OCI-LY3 (cell line): ENCODE measurements around the gene IKBKG.

Source experiments
- H2AFZ ChIP-seq: fragments of 200-600, 300-600 bp; shearing (Covaris generic); 2 replicates; pipeline ENCODE4 v1.6.0; 2014; ENCODE audit warnings: antibody characterized with exemption, low read depth, low read length
- H3K27ac ChIP-seq: fragments of 200-600, 300-600 bp; sonication (generic); 2 replicates; pipeline ENCODE4 v1.5.1; 2014; ENCODE audit warnings: mild to moderate bottlenecking, low read length, moderate library complexity, mixed read lengths
- H3K27me3 ChIP-seq: fragments of 200-600, 300-600 bp; sonication (generic); 2 replicates; pipeline ENCODE4 v1.6.1; 2014; ENCODE audit warnings: low read depth, low read length, mixed read lengths
- H3K36me3 ChIP-seq: fragments of 200-600, 300-600 bp; sonication (generic); replicated peaks from 2 replicates; pipeline ENCODE3; 2014; ENCODE audit warnings: low read depth, low read length, mixed read lengths
- H3K4me1 ChIP-seq: fragments of 300-600, 200-600 bp; sonication (generic); 2 replicates; pipeline ENCODE4 v1.6.1; 2014; ENCODE audit warnings: low read length, mixed read lengths
- H3K4me2 ChIP-seq: fragments of 200-600, 300-600 bp; sonication (generic); 2 replicates; pipeline ENCODE4 v1.6.1; 2014; ENCODE audit warnings: low read length, mixed read lengths
- H3K4me3 ChIP-seq: fragments of 300-600, 200-600 bp; sonication (generic); 2 replicates; pipeline ENCODE4 v1.5.1; 2014; ENCODE audit warnings: antibody characterized with exemption, mild to moderate bottlenecking, low read length, moderate library complexity
- H3K79me2 ChIP-seq: fragments of 300-600, 200-600 bp; shearing (Covaris generic); 2 replicates; pipeline ENCODE4 v1.6.1; 2014; ENCODE audit warnings: mild to moderate bottlenecking, low read length, mixed read lengths
- H3K9ac ChIP-seq: fragments of 300-600, 200-600 bp; shearing (Covaris generic); 2 replicates; pipeline ENCODE4 v1.6.0; 2014; ENCODE audit warnings: mild to moderate bottlenecking, low read length, moderate library complexity
- H3K9me3 ChIP-seq: fragments of 200-600, 300-600 bp; shearing (Covaris generic); 2 replicates; pipeline ENCODE4 v1.6.1; 2014; ENCODE audit warnings: low read length, mixed read lengths; ENCODE audit not compliant: insufficient read depth
- H4K20me1 ChIP-seq: fragments of 200-600, 300-600 bp; sonication (generic); 2 replicates; pipeline ENCODE4 v1.6.1; 2016; ENCODE audit warnings: low read length, mixed read lengths; ENCODE audit not compliant: insufficient read depth
- CTCF ChIP-seq: fragments of 200-600, 300-600 bp; sonication (generic); IDR thresholded peaks from 2 replicates; pipeline ENCODE4 v1.5.1; 2014; ENCODE audit warnings: antibody characterized with exemption, low read length, low read depth
- EZH2phosphoT487 ChIP-seq: fragments of 200-600 bp; shearing (Covaris generic); IDR thresholded peaks from 2 replicates; pipeline ENCODE4 v1.6.1; 2018; ENCODE audit warnings: antibody characterized with exemption, mixed run types, low read depth

IKBKG gene

DNA sequence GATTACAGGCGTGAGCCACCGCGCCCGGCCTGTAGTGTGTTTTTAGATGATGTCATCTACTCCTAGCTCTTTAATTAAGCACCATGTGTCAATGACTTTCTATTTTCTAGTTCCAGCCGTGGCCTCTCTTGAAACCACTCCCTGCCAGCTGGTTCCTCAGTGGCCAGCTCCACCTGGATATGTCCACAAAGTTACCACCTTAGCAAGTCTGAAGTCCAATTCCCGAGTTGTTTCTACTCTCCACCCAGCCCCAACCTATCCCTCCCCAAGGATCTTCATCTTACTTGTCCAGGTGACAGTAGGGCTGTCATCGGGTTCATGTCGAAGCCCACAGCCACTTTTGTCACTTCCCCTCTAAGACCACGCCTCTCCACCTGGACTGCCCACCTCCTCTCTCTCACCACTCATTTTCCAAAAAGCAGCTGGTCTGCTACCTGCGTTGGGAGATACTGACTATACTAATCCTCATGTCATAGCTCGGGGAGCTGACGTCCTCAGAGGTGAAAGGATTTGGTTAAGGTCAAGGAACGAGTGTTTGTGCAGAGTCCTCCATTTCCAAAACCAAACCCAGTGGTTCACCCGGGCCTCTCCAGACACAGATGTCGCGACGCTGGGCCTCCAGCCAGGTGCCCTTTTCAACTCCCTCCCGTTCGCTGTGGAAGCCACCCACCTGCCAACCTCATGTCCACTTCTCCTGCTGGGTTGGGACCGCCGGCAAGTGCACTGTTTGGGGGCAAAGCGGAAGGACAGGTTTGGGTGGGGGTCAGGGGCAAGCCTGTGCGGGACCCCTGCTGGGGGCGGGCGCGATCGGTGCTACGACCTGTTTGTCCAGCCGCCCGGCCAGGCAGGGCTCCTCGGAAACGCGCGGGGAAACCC, 32.1 kb upstream of the IKBKG start:
- Histone ChIP-seq H3K27me3 (no peaks in the 10 kb centered on the region), H3K36me3 (no peaks in the 10 kb centered on the region), H2AFZ (no peak overlapping the region; the same call in 1 of the 2 replicates), H3K9ac (peak overlapping the region; percentile 90), H3K4me2 (peak overlapping the region; percentile 98), H3K4me3 (peak overlapping the region; percentile 98), H3K4me1 (peaks cover 9% of the 10 kb centered on the region), H3K9me3 (no peaks in the 10 kb centered on the region), H4K20me1 (no peaks in the 10 kb centered on the region), H3K27ac (peak overlapping the region; percentile 25; the same call in 1 of the 2 replicates), H3K79me2 (peaks cover 7% of the 10 kb centered on the region; the same call in 1 of the 2 replicates)
- TF ChIP-seq CTCF, result no peak
- no peak for TF ChIP-seq EZH2phosphoT487

GRCh38 chrX:154515966-154516655, 31.3 kb upstream of the IKBKG start, which contains the start of gene FAM3A:
FAM3A (minus strand) TSS chrX:154516232; CDS start chrX:154515772, 460 bp downstream.
- Histone ChIP-seq H3K4me2 (peak within 1 kb of the TSS; percentile 98), H3K79me2 (peaks cover 7% of the 10 kb centered on the region; the same call in 1 of the 2 replicates), H3K9ac (peak within 1 kb of the TSS; percentile 90), H3K27ac (peak within 1 kb of the TSS; percentile 47; the same call in 1 of the 2 replicates), H3K9me3 (no peaks in the 10 kb centered on the region), H3K36me3 (no peaks in the 10 kb centered on the region), H4K20me1 (no peaks in the 10 kb centered on the region), H2AFZ (peak within 1 kb of the TSS; percentile 97), H3K4me1 (peaks cover 9% of the 10 kb centered on the region), H3K27me3 (no peaks in the 10 kb centered on the region), H3K4me3 (peak within 1 kb of the TSS; percentile 98)
- TF ChIP-seq CTCF (no peak), EZH2phosphoT487 (no peak)

DNA sequence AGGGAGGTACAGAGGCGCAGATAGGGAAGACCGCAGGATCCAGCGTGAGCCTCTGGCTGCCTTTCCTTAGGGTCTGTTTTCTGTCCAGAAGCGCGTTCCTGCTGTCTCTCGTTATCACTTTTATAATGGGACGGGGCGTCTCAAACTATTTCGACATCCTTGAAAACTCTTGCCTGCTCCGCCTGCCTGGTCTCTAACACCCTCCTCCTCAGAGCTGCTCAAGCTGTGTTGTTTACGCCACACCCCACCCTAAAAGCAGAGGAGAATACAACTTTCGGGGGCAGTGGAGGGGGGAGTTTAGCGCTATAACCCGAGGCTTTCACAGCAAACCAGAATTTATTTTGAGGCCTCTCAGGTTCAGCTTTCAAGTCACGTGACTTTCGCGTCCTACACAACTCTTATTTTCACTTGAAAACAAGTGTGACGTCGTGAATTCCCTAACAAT, 30.7 kb upstream of the IKBKG start:
- H4K20me1 ChIP-seq, result no peaks in the 10 kb centered on the region
- no peaks in the 10 kb centered on the region for H3K36me3 ChIP-seq
- peak overlapping the region; percentile 97 for H3K4me2 ChIP-seq
- peak overlapping the region; percentile 47; the same call in 1 of the 2 replicates for H3K27ac ChIP-seq
- peak overlapping the region; percentile 98 for H3K4me3 ChIP-seq
- no peaks in the 10 kb centered on the region for H3K27me3 ChIP-seq
- H3K9me3 ChIP-seq, result no peaks in the 10 kb centered on the region
- H3K79me2 ChIP-seq, result peaks cover 7% of the 10 kb centered on the region; the same call in 1 of the 2 replicates
- TF ChIP-seq CTCF, result no peak
- no peak for TF ChIP-seq EZH2phosphoT487
- peak overlapping the region; percentile 86 for H3K9ac ChIP-seq
- H2AFZ ChIP-seq, result peak overlapping the region; percentile 97
- H3K4me1 ChIP-seq, result peaks cover 9% of the 10 kb centered on the region
